HL-60 (cell line): ENCODE measurements around the gene MUC5AC.
"Not testable (repeated sequence)": the region's sequence is repeated elsewhere in the genome, so short reads cannot be mapped to it uniquely, and the experiment has no call there.

Source experiments
- TF ChIP-seq, protein P1 (sequence below): IDR thresholded peaks from 2 replicates; pipeline ENCODE4 v1.6.1; 2012; ENCODE audit warnings: low read depth; ENCODE audit not compliant: insufficient replicate concordance
- TF ChIP-seq, protein P2 (sequence below): IDR thresholded peaks from one replicate; pipeline ENCODE4 v1.5.1; 2011; ENCODE audit warnings: low read length, control low read depth, inconsistent platforms; ENCODE audit not compliant: insufficient read depth

DNA sequence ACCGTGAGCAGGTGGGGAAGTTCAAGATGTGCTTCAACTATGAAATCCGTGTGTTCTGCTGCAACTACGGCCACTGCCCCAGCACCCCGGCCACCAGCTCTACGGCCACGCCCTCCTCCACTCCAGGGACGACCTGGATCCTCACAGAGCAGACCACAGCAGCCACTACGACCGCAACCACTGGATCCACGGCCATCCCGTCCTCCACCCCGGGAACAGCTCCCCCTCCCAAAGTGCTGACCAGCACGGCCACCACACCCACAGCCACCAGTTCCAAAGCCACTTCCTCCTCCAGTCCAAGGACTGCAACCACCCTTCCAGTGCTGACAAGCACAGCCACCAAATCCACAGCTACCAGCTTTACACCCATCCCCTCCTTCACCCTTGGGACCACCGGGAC is 88.0 kb downstream of the MUC5AC start:
- TF ChIP-seq, protein P1, sequence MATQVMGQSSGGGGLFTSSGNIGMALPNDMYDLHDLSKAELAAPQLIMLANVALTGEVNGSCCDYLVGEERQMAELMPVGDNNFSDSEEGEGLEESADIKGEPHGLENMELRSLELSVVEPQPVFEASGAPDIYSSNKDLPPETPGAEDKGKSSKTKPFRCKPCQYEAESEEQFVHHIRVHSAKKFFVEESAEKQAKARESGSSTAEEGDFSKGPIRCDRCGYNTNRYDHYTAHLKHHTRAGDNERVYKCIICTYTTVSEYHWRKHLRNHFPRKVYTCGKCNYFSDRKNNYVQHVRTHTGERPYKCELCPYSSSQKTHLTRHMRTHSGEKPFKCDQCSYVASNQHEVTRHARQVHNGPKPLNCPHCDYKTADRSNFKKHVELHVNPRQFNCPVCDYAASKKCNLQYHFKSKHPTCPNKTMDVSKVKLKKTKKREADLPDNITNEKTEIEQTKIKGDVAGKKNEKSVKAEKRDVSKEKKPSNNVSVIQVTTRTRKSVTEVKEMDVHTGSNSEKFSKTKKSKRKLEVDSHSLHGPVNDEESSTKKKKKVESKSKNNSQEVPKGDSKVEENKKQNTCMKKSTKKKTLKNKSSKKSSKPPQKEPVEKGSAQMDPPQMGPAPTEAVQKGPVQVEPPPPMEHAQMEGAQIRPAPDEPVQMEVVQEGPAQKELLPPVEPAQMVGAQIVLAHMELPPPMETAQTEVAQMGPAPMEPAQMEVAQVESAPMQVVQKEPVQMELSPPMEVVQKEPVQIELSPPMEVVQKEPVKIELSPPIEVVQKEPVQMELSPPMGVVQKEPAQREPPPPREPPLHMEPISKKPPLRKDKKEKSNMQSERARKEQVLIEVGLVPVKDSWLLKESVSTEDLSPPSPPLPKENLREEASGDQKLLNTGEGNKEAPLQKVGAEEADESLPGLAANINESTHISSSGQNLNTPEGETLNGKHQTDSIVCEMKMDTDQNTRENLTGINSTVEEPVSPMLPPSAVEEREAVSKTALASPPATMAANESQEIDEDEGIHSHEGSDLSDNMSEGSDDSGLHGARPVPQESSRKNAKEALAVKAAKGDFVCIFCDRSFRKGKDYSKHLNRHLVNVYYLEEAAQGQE: not testable (repeated sequence)
- TF ChIP-seq, protein P2, sequence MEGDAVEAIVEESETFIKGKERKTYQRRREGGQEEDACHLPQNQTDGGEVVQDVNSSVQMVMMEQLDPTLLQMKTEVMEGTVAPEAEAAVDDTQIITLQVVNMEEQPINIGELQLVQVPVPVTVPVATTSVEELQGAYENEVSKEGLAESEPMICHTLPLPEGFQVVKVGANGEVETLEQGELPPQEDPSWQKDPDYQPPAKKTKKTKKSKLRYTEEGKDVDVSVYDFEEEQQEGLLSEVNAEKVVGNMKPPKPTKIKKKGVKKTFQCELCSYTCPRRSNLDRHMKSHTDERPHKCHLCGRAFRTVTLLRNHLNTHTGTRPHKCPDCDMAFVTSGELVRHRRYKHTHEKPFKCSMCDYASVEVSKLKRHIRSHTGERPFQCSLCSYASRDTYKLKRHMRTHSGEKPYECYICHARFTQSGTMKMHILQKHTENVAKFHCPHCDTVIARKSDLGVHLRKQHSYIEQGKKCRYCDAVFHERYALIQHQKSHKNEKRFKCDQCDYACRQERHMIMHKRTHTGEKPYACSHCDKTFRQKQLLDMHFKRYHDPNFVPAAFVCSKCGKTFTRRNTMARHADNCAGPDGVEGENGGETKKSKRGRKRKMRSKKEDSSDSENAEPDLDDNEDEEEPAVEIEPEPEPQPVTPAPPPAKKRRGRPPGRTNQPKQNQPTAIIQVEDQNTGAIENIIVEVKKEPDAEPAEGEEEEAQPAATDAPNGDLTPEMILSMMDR: not testable (repeated sequence)
